GM10248 (cell line): ENCODE measurements around the gene LRRC75B.

ENCODE experiments used
- CTCF ChIA-PET: fragments of 300-600 bp; sonication (Branson Sonifier 250); formaldehyde crosslinking; extraction: SDS; loops from one replicate; lab custom pipeline; 2021; ENCODE audit warnings: antibody characterized with exemption; lab: Yijun Ruan, JAX
- POLR2A ChIA-PET: fragments of 350-650 bp; sonication (Branson Sonifier 250); formaldehyde crosslinking; extraction: SDS; loops from one replicate; lab custom pipeline; 2020; ENCODE audit warnings: antibody characterized with exemption; lab: Yijun Ruan, JAX
- DNase-seq: peaks from one replicate; pipeline ENCODE4 v3.0.0; 2012; ENCODE audit errors: extremely low spot score
- TF ChIP-seq, protein P1 (sequence below): IDR thresholded peaks from 2 replicates; pipeline ENCODE4 v1.5.1; 2012; ENCODE audit warnings: mild to moderate bottlenecking, low read depth; ENCODE audit errors: extremely low read depth, missing control alignments, control extremely low read depth

LRRC75B gene

DNA sequence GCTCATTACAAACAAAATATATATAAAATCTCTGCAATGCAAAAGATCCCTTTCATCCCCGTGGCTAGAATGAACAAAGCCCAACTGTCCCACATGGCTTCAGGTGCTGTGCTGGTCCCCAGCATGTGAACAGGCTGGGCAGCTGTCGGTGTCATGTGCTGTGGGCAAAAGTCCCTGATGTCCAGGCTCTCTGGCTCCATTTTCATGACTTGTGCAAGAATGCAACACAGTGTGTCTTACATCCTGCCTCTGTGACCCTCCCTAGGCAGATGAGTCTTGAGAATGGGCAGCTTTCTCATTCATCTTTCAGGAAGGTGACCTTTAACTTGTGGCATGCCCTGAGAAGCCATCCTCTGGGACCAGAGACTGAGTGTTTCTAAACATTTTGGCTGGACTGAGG is 52.4 kb downstream of the LRRC75B start:
- no peak for DNase-seq
- ChIA-PET POLR2A (no interaction called here), CTCF (interaction anchor here (1.5 kb wide), 1 partner anchor 14 kb away, joined by 3 read pairs; no protein-coding TSS in a partner anchor)
- TF ChIP-seq, protein P1, sequence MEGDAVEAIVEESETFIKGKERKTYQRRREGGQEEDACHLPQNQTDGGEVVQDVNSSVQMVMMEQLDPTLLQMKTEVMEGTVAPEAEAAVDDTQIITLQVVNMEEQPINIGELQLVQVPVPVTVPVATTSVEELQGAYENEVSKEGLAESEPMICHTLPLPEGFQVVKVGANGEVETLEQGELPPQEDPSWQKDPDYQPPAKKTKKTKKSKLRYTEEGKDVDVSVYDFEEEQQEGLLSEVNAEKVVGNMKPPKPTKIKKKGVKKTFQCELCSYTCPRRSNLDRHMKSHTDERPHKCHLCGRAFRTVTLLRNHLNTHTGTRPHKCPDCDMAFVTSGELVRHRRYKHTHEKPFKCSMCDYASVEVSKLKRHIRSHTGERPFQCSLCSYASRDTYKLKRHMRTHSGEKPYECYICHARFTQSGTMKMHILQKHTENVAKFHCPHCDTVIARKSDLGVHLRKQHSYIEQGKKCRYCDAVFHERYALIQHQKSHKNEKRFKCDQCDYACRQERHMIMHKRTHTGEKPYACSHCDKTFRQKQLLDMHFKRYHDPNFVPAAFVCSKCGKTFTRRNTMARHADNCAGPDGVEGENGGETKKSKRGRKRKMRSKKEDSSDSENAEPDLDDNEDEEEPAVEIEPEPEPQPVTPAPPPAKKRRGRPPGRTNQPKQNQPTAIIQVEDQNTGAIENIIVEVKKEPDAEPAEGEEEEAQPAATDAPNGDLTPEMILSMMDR, result no peak

DNA sequence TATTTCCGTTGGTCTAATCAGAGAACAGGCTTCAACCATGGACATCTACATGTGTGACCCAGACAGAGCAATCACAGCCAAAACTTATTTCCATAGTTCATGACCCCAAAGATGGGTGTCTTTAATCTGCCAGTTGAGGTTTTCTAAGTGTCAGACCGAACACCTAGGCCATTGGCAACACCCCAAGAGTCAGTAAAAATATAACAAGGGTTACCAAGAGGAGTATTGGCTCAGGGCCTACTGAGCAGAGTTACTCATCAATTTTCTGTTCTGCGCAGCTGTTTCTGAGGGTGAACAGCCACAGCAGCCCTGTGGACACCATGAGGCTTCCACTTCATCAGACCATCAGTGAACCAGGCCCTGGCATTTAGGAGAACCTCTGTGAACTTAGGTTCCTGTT is 56.8 kb downstream of the LRRC75B start:
- DNase-seq, result no peak
- POLR2A ChIA-PET, result interaction anchor here (1.0 kb wide), 1 partner anchor 9 kb away, joined by 4 read pairs; no protein-coding TSS in a partner anchor
- TF ChIP-seq, protein P1, result no peak
- CTCF ChIA-PET, result interaction anchor here (0.9 kb wide), 1 partner anchor 10 kb away, joined by 3 read pairs; no protein-coding TSS in a partner anchor
